ENCODE data around the gene CENPS. TPM values are rescaled to one million over a fixed set of nuclear protein-coding genes. Genes with fewer than 3 reads are reported as not detected.
"Not testable (repeated sequence)": the region's sequence is repeated elsewhere in the genome, so short reads cannot be mapped to it uniquely, and the experiment has no call there.

The CENPS gene
- total RNA-seq, 2 experiments from 2014 or later, result 16.1 to 20.7 TPM

DNA sequence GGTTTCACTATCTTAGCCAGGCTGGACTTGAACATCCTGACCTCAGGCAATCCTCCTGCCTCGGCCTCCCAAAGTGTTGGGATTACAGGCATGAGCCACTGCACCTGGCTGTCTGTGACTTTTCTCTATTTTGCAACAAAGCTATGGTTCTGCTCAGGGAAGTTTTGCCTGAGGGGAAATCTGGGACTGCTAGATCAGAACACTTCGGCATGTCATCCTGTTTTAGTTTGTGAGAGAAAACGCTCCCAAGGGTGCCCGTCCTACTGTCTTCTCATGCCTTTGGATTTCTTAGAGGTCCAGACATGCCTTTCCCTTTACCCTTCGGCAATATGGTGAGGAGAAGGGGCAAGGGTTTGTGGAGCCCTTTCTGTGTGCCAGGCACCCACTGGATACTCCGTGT is 14.0 kb downstream of the CENPS start:
- CTCF ChIA-PET, result interaction anchor here (3.8 kb wide), 1 partner anchor 14 kb away, joined by 16 read pairs; the partner anchor contains the start of gene CENPS
- Mint-ChIP-seq H3K27ac (no peak overlapping the region), H3K36me3 (ENCODE audit: low read depth) (peaks cover 8% of the 10 kb centered on the region), H3K4me1 (no peaks in the 10 kb centered on the region), H3K27me3 (no peaks in the 10 kb centered on the region), H3K4me3 (no peak overlapping the region), H3K9me3 (no peaks in the 10 kb centered on the region)
- no peak for DNase-seq
- POLR2A ChIA-PET, result no interaction called here

- no peaks in the 10 kb centered on the region for H3K4me1 Mint-ChIP-seq
- H3K27ac Mint-ChIP-seq, result no peak overlapping the region
- peaks cover 8% of the 10 kb centered on the region for H3K36me3 Mint-ChIP-seq (ENCODE audit: low read depth)
- ChIA-PET POLR2A (interaction anchor here (0.7 kb wide), 1 partner anchor 20 kb away, joined by 3 read pairs; no protein-coding TSS in a partner anchor), CTCF (interaction anchor here (3.8 kb wide), 1 partner anchor 15 kb away, joined by 16 read pairs; the partner anchor contains the start of gene CENPS)
- no peak for DNase-seq
- no peaks in the 10 kb centered on the region for H3K9me3 Mint-ChIP-seq
- H3K27me3 Mint-ChIP-seq, result no peaks in the 10 kb centered on the region
- no peak overlapping the region for H3K4me3 Mint-ChIP-seq
Measured at GRCh38 chr1:10444795-10445397, 14.7 kb downstream of the CENPS start.

DNA sequence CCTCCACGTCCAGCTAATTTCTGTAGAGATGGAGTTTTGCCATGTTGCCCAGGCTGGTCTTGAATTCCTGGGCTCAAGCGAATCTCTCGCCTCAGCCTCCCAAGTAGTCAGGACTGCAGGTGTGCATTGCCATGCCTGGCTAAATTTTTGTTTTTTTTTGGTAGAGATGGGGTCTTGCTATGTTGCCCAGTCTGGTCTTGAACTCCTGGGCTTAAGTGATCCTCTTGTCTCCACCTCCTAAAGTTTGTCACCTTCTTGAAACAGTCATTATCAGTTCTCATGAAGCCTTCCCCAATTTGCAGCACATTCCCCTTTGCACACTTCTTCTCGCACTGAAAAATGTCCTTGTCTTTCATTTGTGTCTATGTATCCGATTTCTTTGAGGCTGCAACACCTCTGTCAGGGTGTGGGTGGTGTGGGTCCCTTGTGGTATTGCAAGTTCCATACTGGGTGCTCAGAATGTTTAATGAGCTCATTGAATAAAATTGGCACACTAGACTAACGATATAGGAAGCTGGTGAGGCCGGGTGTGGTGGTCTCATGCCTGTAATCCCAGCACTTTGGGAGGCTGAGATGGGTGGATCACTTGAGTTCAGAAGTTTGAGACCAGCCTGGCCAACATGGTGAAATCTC is 16.7 kb downstream of the CENPS start:
- ChIA-PET CTCF (interaction anchor here (0.7 to 3.8 kb wide), 4 partner anchors 17 to 226 kb away, joined by 3 to 16 read pairs (median 4); partner anchors contain the start of gene CENPS), POLR2A (no interaction called here)
- H3K4me1 Mint-ChIP-seq, result no peaks in the 10 kb centered on the region
- H3K9me3 Mint-ChIP-seq, result no peaks in the 10 kb centered on the region
- H3K36me3 Mint-ChIP-seq (ENCODE audit: low read depth), result peaks cover 2% of the 10 kb centered on the region
- H3K27me3 Mint-ChIP-seq, result no peaks in the 10 kb centered on the region
- H3K4me3 Mint-ChIP-seq, result no peak overlapping the region
- no peak for DNase-seq
- no peak overlapping the region for H3K27ac Mint-ChIP-seq

DNA sequence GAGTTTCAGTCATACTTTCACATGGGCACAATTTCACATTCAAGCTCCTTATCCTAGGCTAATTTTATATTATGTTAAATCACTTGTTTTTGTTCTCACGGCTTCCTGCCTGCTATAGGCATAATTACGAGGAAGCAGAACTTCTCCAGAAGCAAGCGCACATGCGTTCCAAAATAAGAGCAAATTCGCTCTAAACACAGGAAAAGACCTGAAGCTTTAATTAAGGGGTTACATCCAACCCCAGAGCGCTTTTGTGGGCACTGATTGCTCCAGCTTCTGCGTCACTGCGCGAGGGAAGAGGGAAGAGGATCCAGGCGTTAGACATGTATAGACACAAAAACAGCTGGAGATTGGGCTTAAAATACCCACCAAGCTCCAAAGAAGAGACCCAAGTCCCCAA is 19.5 kb downstream of the CENPS start, which contains the start of gene CORT:
Gene CORT, plus strand, starts transcription at position 281 of the 400 bp plus-strand sequence. CDS start 193 bp downstream, outside the sequence.
- Mint-ChIP-seq H3K27ac (no peak within 1 kb of the TSS), H3K4me1 (no peaks in the 10 kb centered on the region), H3K27me3 (no peaks in the 10 kb centered on the region), H3K4me3 (no peak within 1 kb of the TSS), H3K9me3 (no peaks in the 10 kb centered on the region), H3K36me3 (ENCODE audit: low read depth) (no peaks in the 10 kb centered on the region)
- ChIA-PET CTCF (interaction anchor here (0.5 kb wide), 1 partner anchor 533 kb away, joined by 3 read pairs; no protein-coding TSS in a partner anchor), POLR2A (interaction anchor here (0.6 kb wide), 1 partner anchor 421 kb away, joined by 3 read pairs; no protein-coding TSS in a partner anchor)
- no peak for DNase-seq

DNA sequence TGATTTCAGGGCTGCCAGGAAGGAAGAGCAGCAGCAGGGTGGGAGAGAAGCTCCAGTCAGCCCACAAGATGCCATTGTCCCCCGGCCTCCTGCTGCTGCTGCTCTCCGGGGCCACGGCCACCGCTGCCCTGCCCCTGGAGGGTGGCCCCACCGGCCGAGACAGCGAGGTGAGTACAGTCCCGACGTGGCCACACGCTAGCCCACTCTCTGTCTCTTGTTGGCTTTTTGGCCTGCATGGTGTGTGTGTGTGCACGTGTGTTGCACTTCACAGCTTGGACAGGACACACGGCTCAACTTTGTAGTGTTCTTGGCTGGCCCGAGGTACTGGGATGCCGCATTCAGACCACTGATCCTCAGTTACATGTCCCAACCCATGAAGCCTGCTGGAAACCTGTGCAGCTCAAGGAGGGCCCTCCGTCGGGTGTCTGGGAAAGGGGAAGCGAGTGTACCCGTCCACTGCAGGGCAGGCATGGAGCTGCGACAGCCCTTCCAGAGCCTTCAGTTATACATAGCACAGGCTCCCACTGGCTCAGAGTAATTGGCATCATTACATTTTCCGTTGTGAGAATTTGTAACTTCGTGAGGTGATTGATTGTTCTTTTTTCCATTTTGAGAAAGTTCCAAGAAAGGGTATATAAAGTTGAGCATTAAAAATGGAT is 20.1 kb downstream of the CENPS start:
- DNase-seq, result no peak
- H3K4me3 Mint-ChIP-seq, result no peak overlapping the region
- no peaks in the 10 kb centered on the region for H3K9me3 Mint-ChIP-seq
- no peaks in the 10 kb centered on the region for H3K36me3 Mint-ChIP-seq (ENCODE audit: low read depth)
- no peak overlapping the region for H3K27ac Mint-ChIP-seq
- ChIA-PET CTCF (no interaction called here), POLR2A (no interaction called here)
- H3K27me3 Mint-ChIP-seq, result no peaks in the 10 kb centered on the region
- no peaks in the 10 kb centered on the region for H3K4me1 Mint-ChIP-seq

GRCh38 chr1:10450836-10451235 is 20.6 kb downstream of the CENPS start:
- Mint-ChIP-seq H3K27ac (no peak overlapping the region), H3K27me3 (no peaks in the 10 kb centered on the region), H3K36me3 (ENCODE audit: low read depth) (no peaks in the 10 kb centered on the region), H3K9me3 (no peaks in the 10 kb centered on the region), H3K4me3 (no peak overlapping the region), H3K4me1 (no peaks in the 10 kb centered on the region)
- no peak for DNase-seq
- ChIA-PET CTCF (no interaction called here), POLR2A (no interaction called here)

GRCh38 chr1:10451287-10451686 is 21.1 kb downstream of the CENPS start:
- no peak for DNase-seq
- H3K4me1 Mint-ChIP-seq, result peaks cover 3% of the 10 kb centered on the region
- H3K4me3 Mint-ChIP-seq, result no peak overlapping the region
- H3K9me3 Mint-ChIP-seq, result no peaks in the 10 kb centered on the region
- peaks cover 4% of the 10 kb centered on the region for H3K36me3 Mint-ChIP-seq (ENCODE audit: low read depth)
- no peak overlapping the region for H3K27ac Mint-ChIP-seq
- H3K27me3 Mint-ChIP-seq, result no peaks in the 10 kb centered on the region
- POLR2A ChIA-PET, result no interaction called here
- CTCF ChIA-PET, result interaction anchor here (0.6 to 1.4 kb wide), 2 partner anchors 20 to 825 kb away, joined by 3 read pairs; no protein-coding TSS in a partner anchor

GRCh38 chr1:10456048-10456447 is 25.8 kb downstream of the CENPS start:
- Mint-ChIP-seq H3K4me1 (peaks cover 27% of the 10 kb centered on the region), H3K27me3 (no peaks in the 10 kb centered on the region)

DNA sequence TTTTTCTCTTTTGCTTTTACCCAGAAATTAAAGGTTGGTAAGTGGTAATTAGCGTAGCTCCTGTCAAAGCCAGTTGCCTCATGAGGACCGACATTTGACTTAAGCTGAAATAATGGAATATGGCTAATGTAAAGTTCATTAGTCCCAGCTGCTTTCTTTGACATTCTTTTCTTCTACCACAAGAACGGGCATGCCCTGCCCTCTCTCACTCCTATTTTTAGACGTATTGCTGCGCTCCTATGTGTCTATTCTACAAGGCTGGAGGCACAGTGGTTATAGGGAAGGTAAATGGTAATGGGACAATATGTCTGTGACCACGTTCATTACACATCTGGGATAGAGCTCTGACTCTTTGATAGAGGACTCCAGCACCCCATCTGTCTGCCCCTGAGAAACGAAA is 26.4 kb downstream of the CENPS start:
- POLR2A ChIA-PET, result no interaction called here
- Mint-ChIP-seq H3K9me3 (no peaks in the 10 kb centered on the region), H3K27ac (no peak overlapping the region), H3K4me3 (no peak overlapping the region), H3K4me1 (peaks cover 27% of the 10 kb centered on the region), H3K36me3 (ENCODE audit: low read depth) (peaks cover 16% of the 10 kb centered on the region), H3K27me3 (no peaks in the 10 kb centered on the region)
- CTCF ChIA-PET, result interaction anchor here (1.1 to 1.5 kb wide), 3 partner anchors 22 to 37 kb away, joined by 3 to 4 read pairs (median 3); no protein-coding TSS in a partner anchor
- no peak for DNase-seq

More at GRCh38 chr1:10456048-10456447, 25.8 kb downstream of the CENPS start:
- peaks cover 15% of the 10 kb centered on the region for H3K36me3 Mint-ChIP-seq (ENCODE audit: low read depth)
- no peak for DNase-seq
- no peaks in the 10 kb centered on the region for H3K9me3 Mint-ChIP-seq
- H3K4me3 Mint-ChIP-seq, result no peak overlapping the region
- H3K27ac Mint-ChIP-seq, result peak overlapping the region; percentile 54
- POLR2A ChIA-PET, result no interaction called here
- CTCF ChIA-PET, result interaction anchor here (1.1 kb wide), 2 partner anchors 22 to 37 kb away, joined by 3 read pairs; no protein-coding TSS in a partner anchor

GRCh38 chr1:10457462-10457861 is 27.2 kb downstream of the CENPS start:
- CTCF ChIA-PET, result interaction anchor here (0.9 to 1.5 kb wide), 3 partner anchors 24 to 37 kb away, joined by 3 to 4 read pairs (median 4); partner anchors contain the start of gene CENPS
- H3K9me3 Mint-ChIP-seq, DNase-seq, POLR2A ChIA-PET, H3K4me3 Mint-ChIP-seq, H3K27me3 Mint-ChIP-seq: not testable (repeated sequence)
- peaks cover 27% of the 10 kb centered on the region for H3K4me1 Mint-ChIP-seq
- H3K27ac Mint-ChIP-seq, result peak overlapping the region; percentile 62
- H3K36me3 Mint-ChIP-seq (ENCODE audit: low read depth), result peaks cover 20% of the 10 kb centered on the region

DNA sequence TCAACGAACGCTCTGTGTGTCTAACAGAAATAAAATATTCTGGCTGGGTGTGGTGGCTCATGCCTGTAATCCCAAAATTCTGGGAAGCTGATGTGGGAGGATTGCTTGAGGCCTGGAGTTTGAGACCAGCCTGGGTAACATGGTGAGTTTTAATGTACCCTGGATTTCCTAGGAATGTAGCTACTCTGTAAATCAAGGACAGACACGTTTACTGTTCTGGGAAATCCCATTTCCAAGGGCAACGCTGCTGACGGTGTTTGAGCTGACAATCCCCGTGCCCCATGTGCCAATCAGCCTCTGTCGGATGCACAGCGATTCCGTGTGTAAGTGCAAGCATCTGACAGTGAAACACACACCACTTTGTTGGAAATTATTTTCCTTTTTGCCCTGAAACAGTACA is 27.6 kb downstream of the CENPS start:
- H3K27ac Mint-ChIP-seq, result peak overlapping the region; percentile 62
- H3K9me3 Mint-ChIP-seq, result no peaks in the 10 kb centered on the region
- DNase-seq, result no peak
- H3K27me3 Mint-ChIP-seq, result no peaks in the 10 kb centered on the region
- ChIA-PET POLR2A (no interaction called here), CTCF (interaction anchor here (0.9 to 1.5 kb wide), 3 partner anchors 24 to 36 kb away, joined by 3 to 4 read pairs (median 4); partner anchors contain the start of gene CENPS)
- H3K4me3 Mint-ChIP-seq, result no peak overlapping the region
- peaks cover 27% of the 10 kb centered on the region for H3K4me1 Mint-ChIP-seq
- H3K36me3 Mint-ChIP-seq (ENCODE audit: low read depth), result peaks cover 23% of the 10 kb centered on the region

GRCh38 chr1:10459184-10459583 is 29.0 kb downstream of the CENPS start:
- CTCF ChIA-PET, result interaction anchor here (0.6 to 1.4 kb wide), 4 partner anchors 29 to 425 kb away, joined by 3 to 4 read pairs (median 4); partner anchors contain the start of gene CENPS
- H3K36me3 Mint-ChIP-seq (ENCODE audit: low read depth), result peaks cover 23% of the 10 kb centered on the region
- H3K27ac Mint-ChIP-seq, result no peak overlapping the region

More at GRCh38 chr1:10459184-10459583, 29.0 kb downstream of the CENPS start:
- no peaks in the 10 kb centered on the region for H3K9me3 Mint-ChIP-seq
- DNase-seq, result no peak
- POLR2A ChIA-PET, result interaction anchor here (0.7 kb wide), 1 partner anchor 1358 kb away, joined by 6 read pairs; no protein-coding TSS in a partner anchor
- H3K4me1 Mint-ChIP-seq, result peaks cover 27% of the 10 kb centered on the region
- H3K27me3 Mint-ChIP-seq, result no peaks in the 10 kb centered on the region
- no peak overlapping the region for H3K4me3 Mint-ChIP-seq
